ENCODE data around the gene KCNK18.

The KCNK18 gene

DNA sequence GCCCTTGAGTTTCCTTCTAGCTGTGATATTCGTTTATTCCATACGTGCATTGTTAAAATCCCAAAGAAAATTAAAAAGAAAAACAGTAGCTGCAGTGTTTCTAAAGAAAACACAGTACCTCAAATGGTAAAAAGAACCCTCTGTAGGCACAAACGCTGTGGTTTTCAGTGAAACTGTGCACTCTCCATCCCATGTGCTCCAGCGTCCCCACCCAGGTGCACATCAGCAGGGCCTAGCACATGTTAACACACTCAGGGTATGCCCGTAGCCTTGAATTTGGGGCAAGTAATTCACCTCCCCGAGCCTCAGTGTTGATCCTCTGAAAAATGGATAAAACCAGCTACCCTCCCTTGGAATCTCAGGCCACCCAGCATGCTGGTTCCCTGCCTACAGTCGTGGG lies 53.1 kb downstream of the KCNK18 start:
- DNase-seq (ENCODE audit: low read depth) = no peak

- DNase-seq (ENCODE audit: low read depth) = no peak
These were observed 56.6 kb downstream of the KCNK18 start for GRCh38 chr10:117253908-117254307.

DNA sequence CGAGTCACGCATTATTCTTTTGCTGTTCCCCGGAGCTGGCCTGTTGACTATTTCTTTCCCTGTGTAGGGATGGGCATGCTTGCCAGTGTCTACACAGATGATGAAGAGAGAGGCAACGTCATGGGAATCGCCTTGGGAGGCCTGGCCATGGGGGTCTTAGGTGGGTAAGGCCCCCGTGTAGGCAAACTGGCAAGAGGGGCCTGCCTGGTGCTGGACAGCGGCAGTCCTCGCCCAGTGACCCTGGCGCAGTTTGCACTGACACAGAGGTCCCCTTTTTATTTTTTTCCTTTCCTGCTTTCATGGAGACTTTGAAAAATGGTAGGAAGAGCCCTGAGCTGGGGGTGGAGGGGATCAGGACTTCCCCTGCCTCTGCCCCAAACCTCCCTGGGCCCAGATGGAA lies 57.0 kb downstream of the KCNK18 start:
- no peak for DNase-seq (ENCODE audit: low read depth)

- DNase-seq (ENCODE audit: low read depth) = no peak
These were observed 57.8 kb downstream of the KCNK18 start for GRCh38 chr10:117254774-117255735.

GRCh38 chr10:117255835-117256460 lies 58.7 kb downstream of the KCNK18 start:
- DNase-seq (ENCODE audit: low read depth) = no peak

DNA sequence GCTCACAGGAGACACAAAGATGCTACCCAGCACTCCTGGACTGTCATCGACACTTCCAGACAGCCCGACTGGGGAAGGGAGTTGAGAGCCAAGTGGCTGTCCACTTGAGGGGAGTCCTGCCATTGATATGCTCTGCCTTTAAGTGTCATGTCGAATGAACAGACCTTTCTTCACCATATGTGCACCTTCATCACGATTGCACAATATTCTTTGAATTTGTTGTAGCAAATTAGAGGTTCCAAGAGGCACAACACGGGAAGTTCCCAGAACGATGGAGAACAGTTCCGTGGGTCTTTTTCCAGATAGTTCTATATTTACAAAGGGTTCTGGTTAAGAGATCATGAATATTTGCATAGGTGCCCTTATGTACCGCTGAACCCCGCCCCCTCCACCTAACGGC lies 59.6 kb downstream of the KCNK18 start:
- DNase-seq (ENCODE audit: low read depth) = no peak

GRCh38 chr10:117257721-117258120 lies 60.4 kb downstream of the KCNK18 start:
- DNase-seq (ENCODE audit: low read depth) = no peak

GRCh38 chr10:117259279-117259678 lies 62.0 kb downstream of the KCNK18 start:
- DNase-seq (ENCODE audit: low read depth) = no peak

Measured in T follicular helper cell (primary cell).